Subcutaneous adipose tissue (tissue), 4 donors: ENCODE results near the gene PCNX3. TPM values are rescaled to one million over a fixed set of nuclear protein-coding genes. Genes with fewer than 3 reads are reported as not detected.

Experiments used
- CTCF ChIP-seq: fragments of 450-650 bp; IDR thresholded peaks from one replicate; pipeline ENCODE4 v1.5.1; 2016; ENCODE audit warnings: low read depth, mild to moderate bottlenecking, control low read depth, antibody characterized with exemption, moderate library complexity
- total RNA-seq, 4 donors: library from RNA; depleted of rRNA; stranded (reverse); fragments of >200 nt; gene quantifications; one replicate each; pipeline ENCODE4 v1.1.0, GENCODE V29; 2016

Gene PCNX3
- total RNA-seq, 4 donors from 2014 or later, result 10.3 to 25.2 (median 11.2) TPM

- no peak for TF ChIP-seq CTCF
Measured at GRCh38 chr11:65577756-65578109, 37.8 kb upstream of the PCNX3 start.

DNA sequence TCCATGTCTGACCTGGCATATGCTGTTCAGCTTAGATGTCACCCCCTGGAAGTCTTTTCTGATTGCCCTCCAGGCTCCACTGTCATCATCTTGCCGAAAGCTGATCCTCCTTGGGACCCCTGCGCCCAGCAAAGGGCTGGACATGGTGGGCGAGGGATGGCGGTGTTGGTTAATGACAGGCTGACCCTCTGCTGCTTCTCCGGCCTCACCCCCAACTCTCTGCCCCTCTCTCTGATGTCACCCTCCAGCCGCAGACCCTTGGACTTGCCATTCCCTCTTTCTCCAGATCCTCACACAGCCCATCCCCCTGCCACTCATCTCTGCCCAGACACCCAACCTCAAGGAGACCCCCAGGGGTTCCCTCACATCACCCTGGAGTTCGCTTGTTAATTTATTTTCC lies 37.4 kb upstream of the PCNX3 start:
- no peak for TF ChIP-seq CTCF

- TF ChIP-seq CTCF, result no peak
Measured at GRCh38 chr11:65578667-65579066, 36.9 kb upstream of the PCNX3 start.

GRCh38 chr11:65579291-65579690 lies 36.3 kb upstream of the PCNX3 start:
- no peak for TF ChIP-seq CTCF

GRCh38 chr11:65580031-65580692 lies 35.4 kb upstream of the PCNX3 start:
- TF ChIP-seq CTCF, result no peak

GRCh38 chr11:65580756-65581155 lies 34.8 kb upstream of the PCNX3 start:
- TF ChIP-seq CTCF, result no peak

GRCh38 chr11:65581928-65582327 lies 33.6 kb upstream of the PCNX3 start:
- TF ChIP-seq CTCF, result no peak
